ENCODE data around the gene MAVS.
"Not testable (repeated sequence)": the region's sequence is repeated elsewhere in the genome, so short reads cannot be mapped to it uniquely, and the experiment has no call there.

MAVS gene

GRCh38 chr20:3889489-3890397, 43.1 kb downstream of the MAVS start:
- DNase-seq = peak; percentile 80

- peak; percentile 54 for DNase-seq
These were observed 43.7 kb downstream of the MAVS start for GRCh38 chr20:3890398-3890751.

GRCh38 chr20:3890999-3891929, 44.6 kb downstream of the MAVS start:
- no peak for DNase-seq

GRCh38 chr20:3894796-3895195, 48.2 kb downstream of the MAVS start:
- DNase-seq = no peak

- no peak for DNase-seq
These were observed 49.7 kb downstream of the MAVS start for GRCh38 chr20:3896302-3896701.

- peak; percentile 68 for DNase-seq
These were observed 50.4 kb downstream of the MAVS start for GRCh38 chr20:3896853-3897583.

GRCh38 chr20:3898181-3898580, 51.5 kb downstream of the MAVS start:
- DNase-seq = not testable (repeated sequence)

- no peak for DNase-seq
These were observed 52.0 kb downstream of the MAVS start for GRCh38 chr20:3898639-3899038.

GRCh38 chr20:3900187-3900604, 53.6 kb downstream of the MAVS start:
- DNase-seq = no peak

GRCh38 chr20:3901028-3901705, 54.5 kb downstream of the MAVS start:
- DNase-seq = peak; percentile 39

- DNase-seq = no peak
These were observed 55.2 kb downstream of the MAVS start for GRCh38 chr20:3901706-3902440.

GRCh38 chr20:3902446-3902845, 55.8 kb downstream of the MAVS start:
- DNase-seq = no peak

- DNase-seq = no peak
These were observed 57.6 kb downstream of the MAVS start for GRCh38 chr20:3904224-3904623.

- no peak for DNase-seq
These were observed 58.2 kb downstream of the MAVS start for GRCh38 chr20:3904857-3905256.

GRCh38 chr20:3906744-3907721, 60.4 kb downstream of the MAVS start:
- DNase-seq = not testable (repeated sequence)

- DNase-seq = no peak
These were observed 62.0 kb downstream of the MAVS start for GRCh38 chr20:3908667-3909066.

- DNase-seq = peak; percentile 98
These were observed 63.3 kb downstream of the MAVS start for GRCh38 chr20:3909952-3910366.

- no peak for DNase-seq
These were observed 64.2 kb downstream of the MAVS start for GRCh38 chr20:3910853-3911252.

- no peak for DNase-seq
These were observed 65.3 kb downstream of the MAVS start for GRCh38 chr20:3911956-3912355.

- no peak for DNase-seq
These were observed 67.8 kb downstream of the MAVS start for GRCh38 chr20:3914446-3914845.

Measured in hematopoietic multipotent progenitor cell treated with erythropoietin and hydrocortisone succinate and interleukin-3 and kit ligand, for 4 days (in vitro differentiated cells).